A673 (cell line): ENCODE measurements around the gene ADAM10.

Experiments
- EZH2 ChIP-seq: fragments of 200-600 bp; sonication (generic); IDR thresholded peaks from 2 replicates; pipeline ENCODE4 v1.6.1; 2017; ENCODE audit warnings: borderline replicate concordance, low read depth, mild to moderate bottlenecking, mixed read lengths, antibody characterized with exemption, low read length; ENCODE audit not compliant: poor library complexity, severe bottlenecking
- TF ChIP-seq, protein P1 (sequence below): fragments of 300-800, 200-600 bp; sonication (generic); conservative IDR thresholded peaks from 2 replicates; pipeline ENCODE4 v1.5.1; 2017; ENCODE audit warnings: low read depth, mild to moderate bottlenecking, antibody characterized with exemption, low read length, moderate library complexity, mixed read lengths

DNA sequence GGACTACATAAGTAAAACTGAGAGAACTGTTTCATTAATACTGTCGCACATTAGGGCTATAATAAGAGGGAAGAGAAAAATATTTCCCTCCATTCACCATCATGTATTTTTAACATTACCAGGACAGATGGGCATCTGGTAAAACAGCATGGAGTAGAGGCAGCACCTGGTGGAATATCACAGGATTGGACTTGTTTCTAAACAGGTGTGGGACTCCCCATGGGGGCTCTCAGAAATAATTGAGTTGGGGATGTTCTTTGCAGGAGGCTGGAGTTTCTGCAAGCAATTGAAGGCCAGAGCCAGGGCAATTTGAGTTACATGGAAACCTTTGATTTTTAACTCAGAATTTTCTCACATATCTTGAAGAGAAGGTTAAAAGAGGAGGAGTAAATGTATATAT lies 13.2 kb upstream of the ADAM10 start:
- TF ChIP-seq, protein P1, sequence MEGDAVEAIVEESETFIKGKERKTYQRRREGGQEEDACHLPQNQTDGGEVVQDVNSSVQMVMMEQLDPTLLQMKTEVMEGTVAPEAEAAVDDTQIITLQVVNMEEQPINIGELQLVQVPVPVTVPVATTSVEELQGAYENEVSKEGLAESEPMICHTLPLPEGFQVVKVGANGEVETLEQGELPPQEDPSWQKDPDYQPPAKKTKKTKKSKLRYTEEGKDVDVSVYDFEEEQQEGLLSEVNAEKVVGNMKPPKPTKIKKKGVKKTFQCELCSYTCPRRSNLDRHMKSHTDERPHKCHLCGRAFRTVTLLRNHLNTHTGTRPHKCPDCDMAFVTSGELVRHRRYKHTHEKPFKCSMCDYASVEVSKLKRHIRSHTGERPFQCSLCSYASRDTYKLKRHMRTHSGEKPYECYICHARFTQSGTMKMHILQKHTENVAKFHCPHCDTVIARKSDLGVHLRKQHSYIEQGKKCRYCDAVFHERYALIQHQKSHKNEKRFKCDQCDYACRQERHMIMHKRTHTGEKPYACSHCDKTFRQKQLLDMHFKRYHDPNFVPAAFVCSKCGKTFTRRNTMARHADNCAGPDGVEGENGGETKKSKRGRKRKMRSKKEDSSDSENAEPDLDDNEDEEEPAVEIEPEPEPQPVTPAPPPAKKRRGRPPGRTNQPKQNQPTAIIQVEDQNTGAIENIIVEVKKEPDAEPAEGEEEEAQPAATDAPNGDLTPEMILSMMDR = no peak
- TF ChIP-seq EZH2 = no peak
